GM19467 (cell line): ENCODE measurements around the gene ZMIZ2.
"Not testable (repeated sequence)": the region's sequence is repeated elsewhere in the genome, so short reads cannot be mapped to it uniquely, and the experiment has no call there.

Experiments used
- ATAC-seq: cut with Tn5 transposase; IDR thresholded peaks from one replicate; pipeline ENCODE4 v1.9.1; 2021; ENCODE audit warnings: mild to moderate bottlenecking, moderate library complexity; ENCODE audit not compliant: unreplicated experiment

ZMIZ2 gene

GRCh38 chr7:44727158-44727936 lies 21.3 kb upstream of the ZMIZ2 start:
- no peak for ATAC-seq

- no peak for ATAC-seq
Observed at GRCh38 chr7:44727937-44728262, 20.7 kb upstream of the ZMIZ2 start.

GRCh38 chr7:44729949-44730590 lies 18.6 kb upstream of the ZMIZ2 start:
- no peak for ATAC-seq

- not testable (repeated sequence) for ATAC-seq
Observed at GRCh38 chr7:44732971-44733370, 15.7 kb upstream of the ZMIZ2 start.

- ATAC-seq, result no peak
Observed at GRCh38 chr7:44733708-44734481, 14.8 kb upstream of the ZMIZ2 start.

- no peak for ATAC-seq
Observed at GRCh38 chr7:44735403-44736165, 13.1 kb upstream of the ZMIZ2 start.

GRCh38 chr7:44736896-44737295 lies 11.8 kb upstream of the ZMIZ2 start:
- no peak for ATAC-seq

GRCh38 chr7:44738051-44738723 lies 10.5 kb upstream of the ZMIZ2 start:
- ATAC-seq, result no peak

GRCh38 chr7:44738876-44739665 lies 9.6 kb upstream of the ZMIZ2 start:
- no peak for ATAC-seq

- ATAC-seq, result no peak
Observed at GRCh38 chr7:44740055-44740454, 8.6 kb upstream of the ZMIZ2 start.

- ATAC-seq, result no peak
Observed at GRCh38 chr7:44743750-44744149, 4.9 kb upstream of the ZMIZ2 start.

GRCh38 chr7:44748948-44749731 lies 493 bp downstream of the ZMIZ2 start:
- peak; percentile 9 for ATAC-seq

GRCh38 chr7:44749992-44750391 lies 1.3 kb downstream of the ZMIZ2 start:
- no peak for ATAC-seq

- ATAC-seq, result no peak
Observed at GRCh38 chr7:44750424-44750823, 1.8 kb downstream of the ZMIZ2 start.

- peak; percentile 49 for ATAC-seq
Observed at GRCh38 chr7:44750921-44751571, 2.4 kb downstream of the ZMIZ2 start.

GRCh38 chr7:44752822-44753221 lies 4.2 kb downstream of the ZMIZ2 start:
- ATAC-seq, result no peak

GRCh38 chr7:44754802-44755697 lies 6.4 kb downstream of the ZMIZ2 start:
- no peak for ATAC-seq
